Mammary epithelial cell (primary cell): ENCODE data around the gene OR10P1.

ENCODE experiments used
- CTCF ChIP-seq, 2 donors: IDR thresholded peaks in 1 of 2; conservative IDR thresholded peaks in 1 of 2; 2 replicates each; pipeline ENCODE4 v1.5.1; 2011 to 2012; ENCODE audit warnings: inconsistent platforms in 2 of 2, low read length in 2 of 2, mild to moderate bottlenecking in 2 of 2, control low read depth in 1 of 2, low read depth in 1 of 2; ENCODE audit not compliant: insufficient read depth in 1 of 2; ENCODE audit errors: extremely low read depth in 1 of 2
- EZH2 ChIP-seq: IDR thresholded peaks from 2 replicates; pipeline ENCODE4 v1.6.1; 2012; ENCODE audit warnings: low read length, inconsistent platforms, borderline replicate concordance

- TF ChIP-seq CTCF (conservative IDR thresholded peaks at IDR 0.05 in 1 of 2, IDR thresholded peaks at IDR 0.05 in 1 of 2; ENCODE audit: extremely low read depth in 1 of 2, insufficient read depth in 1 of 2, low read depth in 1 of 2, low read length in 2 of 2) (no peak), EZH2 (no peak)
Observed at GRCh38 chr12:55647027-55647426, 10.3 kb downstream of the OR10P1 start.
